Erythroblast (primary cell): ENCODE results near the gene SOCS1.
"Not testable (repeated sequence)": the region's sequence is repeated elsewhere in the genome, so short reads cannot be mapped to it uniquely, and the experiment has no call there.

Experiments used
- DNase-seq, 2 experiments: peaks; one replicate each; lab custom pipeline; 2025; lab: John Stamatoyannopoulos, UW
- GATA1 ChIP-seq: IDR thresholded peaks from 2 replicates; pipeline ENCODE4 v1.6.1; 2011; ENCODE audit warnings: low read depth, mild to moderate bottlenecking, control low read depth, low read length, moderate library complexity
- POLR2A ChIP-seq: IDR thresholded peaks from 2 replicates; pipeline ENCODE4 v1.6.1; 2011; ENCODE audit warnings: mild to moderate bottlenecking, low read length

The SOCS1 gene

GRCh38 chr16:11255737-11256660 lies at the start of gene SOCS1:
Gene SOCS1, minus strand, starts transcription at chr16:11256204. Its CDS starts 726 bp downstream, at chr16:11255478.
- DNase-seq: peak; percentile 89 to 94
- peak; percentile 86 for TF ChIP-seq POLR2A
- no peak for TF ChIP-seq GATA1

GRCh38 chr16:11303405-11304138 lies 47.6 kb upstream of the SOCS1 start:
- DNase-seq: no peak
- no peak for TF ChIP-seq GATA1
- no peak for TF ChIP-seq POLR2A

- TF ChIP-seq GATA1: no peak
- no peak for TF ChIP-seq POLR2A
Observed at GRCh38 chr16:11302977-11303376, 47.0 kb upstream of the SOCS1 start.

GRCh38 chr16:11301645-11302501 lies 45.9 kb upstream of the SOCS1 start:
- no peak for DNase-seq
- TF ChIP-seq GATA1 (no peak), POLR2A (no peak)

More at GRCh38 chr16:11302977-11303376, 47.0 kb upstream of the SOCS1 start:
- DNase-seq: no peak

GRCh38 chr16:11300560-11300892 lies 44.5 kb upstream of the SOCS1 start:
- TF ChIP-seq POLR2A (no peak), GATA1 (no peak)
- DNase-seq: no peak

- DNase-seq: no peak
- no peak for TF ChIP-seq POLR2A
Observed at GRCh38 chr16:11299865-11300559, 44.0 kb upstream of the SOCS1 start.

GRCh38 chr16:11298950-11299547 lies 43.0 kb upstream of the SOCS1 start:
- not testable (repeated sequence) for DNase-seq

GRCh38 chr16:11298143-11298900 lies 42.3 kb upstream of the SOCS1 start:
- DNase-seq: no peak
- TF ChIP-seq GATA1: no peak
- TF ChIP-seq POLR2A: no peak

- DNase-seq: peak; percentile 62 to 76
- TF ChIP-seq GATA1 (no peak), POLR2A (no peak)
Observed at GRCh38 chr16:11297492-11298142, 41.6 kb upstream of the SOCS1 start.

GRCh38 chr16:11296706-11297491 lies 40.9 kb upstream of the SOCS1 start:
- TF ChIP-seq POLR2A (no peak), GATA1 (no peak)
- DNase-seq: no peak

GRCh38 chr16:11296351-11296705 lies 40.3 kb upstream of the SOCS1 start:
- DNase-seq: no peak
- TF ChIP-seq GATA1: no peak
- no peak for TF ChIP-seq POLR2A
